Measurements from ENCODE around the gene CD300LG. TPM values are rescaled to one million over a fixed set of nuclear protein-coding genes. Genes with fewer than 3 reads are reported as not detected.
"Not testable (repeated sequence)": the region's sequence is repeated elsewhere in the genome, so short reads cannot be mapped to it uniquely, and the experiment has no call there.

Gene CD300LG
- total RNA-seq, 1 donor from 2014 or later = 1.6 TPM

- Histone ChIP-seq H3K27me3 (ENCODE audit: control insufficient read depth in 3 of 3, insufficient read depth in 3 of 3, low read length in 3 of 3) (peaks cover 0 to 16% (median 0%) of the 10 kb centered on the region in 3 donors), H3K4me3 (ENCODE audit: low read length in 3 of 3) (peak within 1 kb of the TSS; percentile 52 to 69 (median 60)), H3K36me3 (ENCODE audit: control insufficient read depth in 3 of 3, insufficient read depth in 3 of 3, low read length in 3 of 3) (no peaks in the 10 kb centered on the region), H3K9me3 (ENCODE audit: control insufficient read depth in 3 of 3, low read length in 3 of 3) (no peaks in the 10 kb centered on the region), H3K27ac (ENCODE audit: low read depth, low read length) (no peak within 1 kb of the TSS), H3K4me1 (ENCODE audit: control insufficient read depth in 3 of 3, insufficient read depth in 3 of 3, low read length in 3 of 3) (peaks cover 9 to 12% (median 10%) of the 10 kb centered on the region in 3 donors), H3K9ac (ENCODE audit: low read depth in 1 of 3, low read length in 3 of 3) (peak within 1 kb of the TSS in 2 of 3 donors; percentile 10 to 69)
Measured at GRCh38 chr17:43832976-43833829, 13.8 kb upstream of the CD300LG start, which contains the start of gene MPP3. TSS of gene MPP3 (minus strand) at chr17:43833146. CDS start at chr17:43831906, 1,240 bp downstream.

DNA sequence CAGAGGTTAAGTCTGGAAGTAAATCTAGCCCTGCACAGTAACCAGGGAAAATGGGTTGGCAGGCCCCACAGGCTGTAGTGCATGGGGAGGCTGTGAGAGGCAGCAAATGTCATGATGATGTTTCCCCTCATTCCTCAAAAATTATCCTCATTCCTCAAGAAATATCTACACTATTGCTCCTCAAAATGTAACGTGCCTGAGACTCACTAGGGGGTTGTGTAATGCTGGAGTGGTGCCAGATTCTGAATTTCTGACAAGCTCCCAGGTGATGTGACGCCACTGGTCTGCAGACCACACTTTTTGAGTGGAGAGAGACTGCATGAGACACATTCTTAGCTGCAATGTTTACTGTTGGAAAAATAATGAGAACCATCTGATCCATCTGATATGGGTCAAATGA, 12.9 kb upstream of the CD300LG start:
- Histone ChIP-seq H3K27me3 (ENCODE audit: control insufficient read depth in 3 of 3, insufficient read depth in 3 of 3, low read length in 3 of 3) (peaks cover 0 to 16% (median 0%) of the 10 kb centered on the region in 3 donors), H3K9me3 (ENCODE audit: control insufficient read depth in 3 of 3, low read length in 3 of 3) (no peaks in the 10 kb centered on the region), H3K27ac (ENCODE audit: low read depth, low read length) (no peak overlapping the region), H3K4me3 (ENCODE audit: low read length in 3 of 3) (no peak overlapping the region), H3K4me1 (ENCODE audit: control insufficient read depth in 3 of 3, insufficient read depth in 3 of 3, low read length in 3 of 3) (peaks cover 9 to 12% (median 10%) of the 10 kb centered on the region in 3 donors), H3K9ac (ENCODE audit: low read depth in 1 of 3, low read length in 3 of 3) (no peak overlapping the region), H3K36me3 (ENCODE audit: control insufficient read depth in 3 of 3, insufficient read depth in 3 of 3, low read length in 3 of 3) (no peaks in the 10 kb centered on the region)

DNA sequence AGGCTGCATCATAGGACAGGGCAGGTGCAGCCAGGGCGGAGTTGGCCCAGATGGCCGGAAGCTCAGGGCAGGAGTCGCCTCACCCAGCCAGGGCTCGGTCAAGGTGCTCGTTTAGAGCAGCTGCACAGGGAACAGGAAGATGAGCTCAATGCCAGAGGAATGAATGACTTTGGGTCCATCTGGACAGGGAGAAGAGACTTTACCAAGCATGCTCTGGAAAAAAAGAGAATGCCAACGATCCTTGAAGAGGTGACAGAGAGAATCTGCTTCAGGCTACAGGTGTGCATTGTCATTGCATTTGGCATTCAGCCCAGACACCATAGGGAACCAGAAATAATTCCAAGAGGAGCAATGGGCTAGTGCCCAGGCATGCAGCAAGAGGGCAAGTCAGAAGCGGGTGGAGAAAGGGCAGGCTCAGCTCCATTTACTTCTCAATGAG, 7.3 kb upstream of the CD300LG start:
- Histone ChIP-seq H3K4me3 (ENCODE audit: low read length in 3 of 3) (peak overlapping the region in 1 of 3 donors; percentile 23), H3K9me3 (ENCODE audit: control insufficient read depth in 3 of 3, low read length in 3 of 3) (no peaks in the 10 kb centered on the region), H3K9ac (ENCODE audit: low read depth in 1 of 3, low read length in 3 of 3) (no peak overlapping the region), H3K27me3 (ENCODE audit: control insufficient read depth in 3 of 3, insufficient read depth in 3 of 3, low read length in 3 of 3) (no peaks in the 10 kb centered on the region), H3K36me3 (ENCODE audit: control insufficient read depth in 3 of 3, insufficient read depth in 3 of 3, low read length in 3 of 3) (no peaks in the 10 kb centered on the region), H3K27ac (ENCODE audit: low read depth, low read length) (no peak overlapping the region), H3K4me1 (ENCODE audit: control insufficient read depth in 3 of 3, insufficient read depth in 3 of 3, low read length in 3 of 3) (peaks cover 7 to 17% (median 10%) of the 10 kb centered on the region in 3 donors)

GRCh38 chr17:43840814-43841213, 6.2 kb upstream of the CD300LG start:
- H3K4me3 ChIP-seq (ENCODE audit: low read length in 3 of 3) = no peak overlapping the region
- H3K27ac ChIP-seq (ENCODE audit: low read depth, low read length) = no peak overlapping the region
- no peaks in the 10 kb centered on the region for H3K36me3 ChIP-seq (ENCODE audit: control insufficient read depth in 3 of 3, insufficient read depth in 3 of 3, low read length in 3 of 3)
- H3K9me3 ChIP-seq (ENCODE audit: control insufficient read depth in 3 of 3, low read length in 3 of 3) = no peaks in the 10 kb centered on the region
- peaks cover 7 to 18% (median 11%) of the 10 kb centered on the region in 3 donors for H3K4me1 ChIP-seq (ENCODE audit: control insufficient read depth in 3 of 3, insufficient read depth in 3 of 3, low read length in 3 of 3)
- no peaks in the 10 kb centered on the region for H3K27me3 ChIP-seq (ENCODE audit: control insufficient read depth in 3 of 3, insufficient read depth in 3 of 3, low read length in 3 of 3)
- H3K9ac ChIP-seq (ENCODE audit: low read depth in 1 of 3, low read length in 3 of 3) = no peak overlapping the region

- no peaks in the 10 kb centered on the region for H3K27me3 ChIP-seq (ENCODE audit: control insufficient read depth in 3 of 3, insufficient read depth in 3 of 3, low read length in 3 of 3)
Measured at GRCh38 chr17:43841282-43841681, 5.7 kb upstream of the CD300LG start.

GRCh38 chr17:43842091-43842974, 4.6 kb upstream of the CD300LG start:
- H3K4me3 ChIP-seq (ENCODE audit: low read length in 3 of 3) = peak overlapping the region in 2 of 3 donors; percentile 25 to 52
- peak overlapping the region in 2 of 3 donors; percentile 27 to 60 for H3K9ac ChIP-seq (ENCODE audit: low read depth in 1 of 3, low read length in 3 of 3)
- H3K27me3 ChIP-seq (ENCODE audit: control insufficient read depth in 3 of 3, insufficient read depth in 3 of 3, low read length in 3 of 3); H3K36me3 ChIP-seq (ENCODE audit: control insufficient read depth in 3 of 3, insufficient read depth in 3 of 3, low read length in 3 of 3); H3K27ac ChIP-seq (ENCODE audit: low read depth, low read length); H3K9me3 ChIP-seq (ENCODE audit: control insufficient read depth in 3 of 3, low read length in 3 of 3): not testable (repeated sequence)
- peaks cover 7 to 26% (median 15%) of the 10 kb centered on the region in 3 donors for H3K4me1 ChIP-seq (ENCODE audit: control insufficient read depth in 3 of 3, insufficient read depth in 3 of 3, low read length in 3 of 3)

More at GRCh38 chr17:43841282-43841681, 5.7 kb upstream of the CD300LG start:
- H3K4me1 ChIP-seq (ENCODE audit: control insufficient read depth in 3 of 3, insufficient read depth in 3 of 3, low read length in 3 of 3) = peaks cover 7 to 22% (median 15%) of the 10 kb centered on the region in 3 donors
- H3K36me3 ChIP-seq (ENCODE audit: control insufficient read depth in 3 of 3, insufficient read depth in 3 of 3, low read length in 3 of 3) = no peaks in the 10 kb centered on the region
- no peak overlapping the region for H3K27ac ChIP-seq (ENCODE audit: low read depth, low read length)
- no peaks in the 10 kb centered on the region for H3K9me3 ChIP-seq (ENCODE audit: control insufficient read depth in 3 of 3, low read length in 3 of 3)
- no peak overlapping the region for H3K9ac ChIP-seq (ENCODE audit: low read depth in 1 of 3, low read length in 3 of 3)
- no peak overlapping the region for H3K4me3 ChIP-seq (ENCODE audit: low read length in 3 of 3)

GRCh38 chr17:43842975-43843325, 4.0 kb upstream of the CD300LG start:
- Histone ChIP-seq H3K4me1 (ENCODE audit: control insufficient read depth in 3 of 3, insufficient read depth in 3 of 3, low read length in 3 of 3) (peaks cover 7 to 26% (median 15%) of the 10 kb centered on the region in 3 donors), H3K36me3 (ENCODE audit: control insufficient read depth in 3 of 3, insufficient read depth in 3 of 3, low read length in 3 of 3) (no peaks in the 10 kb centered on the region), H3K9ac (ENCODE audit: low read depth in 1 of 3, low read length in 3 of 3) (peak overlapping the region in 1 of 3 donors; percentile 7), H3K4me3 (ENCODE audit: low read length in 3 of 3) (no peak overlapping the region), H3K9me3 (ENCODE audit: control insufficient read depth in 3 of 3, low read length in 3 of 3) (no peaks in the 10 kb centered on the region), H3K27ac (ENCODE audit: low read depth, low read length) (no peak overlapping the region), H3K27me3 (ENCODE audit: control insufficient read depth in 3 of 3, insufficient read depth in 3 of 3, low read length in 3 of 3) (peaks cover 0 to 2% (median 0%) of the 10 kb centered on the region in 3 donors)

- Histone ChIP-seq H3K4me3 (ENCODE audit: low read length in 3 of 3) (no peak overlapping the region), H3K27ac (ENCODE audit: low read depth, low read length) (no peak overlapping the region), H3K9me3 (ENCODE audit: control insufficient read depth in 3 of 3, low read length in 3 of 3) (no peaks in the 10 kb centered on the region), H3K9ac (ENCODE audit: low read depth in 1 of 3, low read length in 3 of 3) (no peak overlapping the region), H3K27me3 (ENCODE audit: control insufficient read depth in 3 of 3, insufficient read depth in 3 of 3, low read length in 3 of 3) (peaks cover 0 to 2% (median 0%) of the 10 kb centered on the region in 3 donors), H3K4me1 (ENCODE audit: control insufficient read depth in 3 of 3, insufficient read depth in 3 of 3, low read length in 3 of 3) (peaks cover 7 to 26% (median 15%) of the 10 kb centered on the region in 3 donors), H3K36me3 (ENCODE audit: control insufficient read depth in 3 of 3, insufficient read depth in 3 of 3, low read length in 3 of 3) (no peaks in the 10 kb centered on the region)
Measured at GRCh38 chr17:43844241-43844640, 2.7 kb upstream of the CD300LG start.

DNA sequence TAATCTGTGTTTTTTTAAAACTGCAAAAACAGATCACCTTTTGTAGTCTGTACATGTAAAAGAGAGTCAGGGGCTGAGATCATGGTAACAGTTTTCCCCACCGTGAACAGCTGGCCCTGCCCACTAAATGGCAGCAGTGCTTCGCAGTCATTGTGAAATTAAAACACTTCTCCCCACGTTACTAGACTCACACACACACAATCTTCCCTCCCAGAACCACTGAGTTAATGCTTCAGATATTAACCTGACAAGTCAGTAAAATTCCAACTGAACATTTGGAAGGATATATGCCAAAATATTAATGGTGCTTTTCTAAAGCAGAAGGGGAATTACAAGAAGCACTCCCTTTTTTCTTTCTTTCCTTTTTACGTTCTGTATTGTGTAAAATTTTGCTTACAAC, 1.2 kb upstream of the CD300LG start:
- Histone ChIP-seq H3K27ac (ENCODE audit: low read depth, low read length) (no peak overlapping the region), H3K36me3 (ENCODE audit: control insufficient read depth in 3 of 3, insufficient read depth in 3 of 3, low read length in 3 of 3) (no peaks in the 10 kb centered on the region), H3K9ac (ENCODE audit: low read depth in 1 of 3, low read length in 3 of 3) (no peak overlapping the region), H3K4me1 (ENCODE audit: control insufficient read depth in 3 of 3, insufficient read depth in 3 of 3, low read length in 3 of 3) (peaks cover 3 to 19% (median 9%) of the 10 kb centered on the region in 3 donors), H3K27me3 (ENCODE audit: control insufficient read depth in 3 of 3, insufficient read depth in 3 of 3, low read length in 3 of 3) (peaks cover 0 to 2% (median 0%) of the 10 kb centered on the region in 3 donors), H3K4me3 (ENCODE audit: low read length in 3 of 3) (no peak overlapping the region), H3K9me3 (ENCODE audit: control insufficient read depth in 3 of 3, low read length in 3 of 3) (no peaks in the 10 kb centered on the region)

Measured in skeletal muscle tissue (tissue), 4 donors.